T-helper 2 cell (primary cell): ENCODE results near the gene HIVEP3.
A peak's percentile ranks its signal among the peaks of the same experiment; 100 is the strongest.

Source experiments
- DNase-seq, 5 experiments: peaks; one replicate each; pipeline versions ENCODE4 v3.0.0 to v3.0.0-alpha.2; 2012 to 2022

Gene HIVEP3

GRCh38 chr1:41727749-41728115 lies 191.0 kb downstream of the HIVEP3 start:
- no peak for DNase-seq

GRCh38 chr1:41726899-41727748 lies 191.6 kb downstream of the HIVEP3 start:
- DNase-seq, result peak in 1 of 5 experiments; percentile 37

- no peak for DNase-seq
Observed at GRCh38 chr1:41726292-41726691, 192.4 kb downstream of the HIVEP3 start.

GRCh38 chr1:41724926-41725325 lies 193.8 kb downstream of the HIVEP3 start:
- no peak for DNase-seq

- no peak for DNase-seq
Observed at GRCh38 chr1:41724248-41724647, 194.5 kb downstream of the HIVEP3 start.

GRCh38 chr1:41723786-41724185 lies 194.9 kb downstream of the HIVEP3 start:
- DNase-seq, result no peak

GRCh38 chr1:41722184-41722583 lies 196.5 kb downstream of the HIVEP3 start:
- no peak for DNase-seq

- peak in 1 of 5 experiments; percentile 70 for DNase-seq
Observed at GRCh38 chr1:41720861-41721410, 197.8 kb downstream of the HIVEP3 start.

- no peak for DNase-seq
Observed at GRCh38 chr1:41719590-41719989, 199.1 kb downstream of the HIVEP3 start.

- DNase-seq, result no peak
Observed at GRCh38 chr1:41719128-41719527, 199.6 kb downstream of the HIVEP3 start.

GRCh38 chr1:41718497-41718896 lies 200.2 kb downstream of the HIVEP3 start:
- DNase-seq, result no peak

- no peak for DNase-seq
Observed at GRCh38 chr1:41716188-41717130, 202.3 kb downstream of the HIVEP3 start.

- DNase-seq, result no peak
Observed at GRCh38 chr1:41715441-41716095, 203.2 kb downstream of the HIVEP3 start.

- no peak for DNase-seq
Observed at GRCh38 chr1:41714638-41715389, 203.9 kb downstream of the HIVEP3 start.

GRCh38 chr1:41713557-41714327 lies 205.0 kb downstream of the HIVEP3 start:
- DNase-seq, result no peak

- DNase-seq, result no peak
Observed at GRCh38 chr1:41713141-41713540, 205.6 kb downstream of the HIVEP3 start.

GRCh38 chr1:41712695-41713094 lies 206.0 kb downstream of the HIVEP3 start:
- DNase-seq, result no peak

GRCh38 chr1:41712081-41712480 lies 206.6 kb downstream of the HIVEP3 start:
- DNase-seq, result no peak

GRCh38 chr1:41711581-41711980 lies 207.1 kb downstream of the HIVEP3 start:
- DNase-seq, result no peak

- DNase-seq, result no peak
Observed at GRCh38 chr1:41710980-41711379, 207.7 kb downstream of the HIVEP3 start.

GRCh38 chr1:41709873-41710272 lies 208.8 kb downstream of the HIVEP3 start:
- DNase-seq, result no peak
